B cell (primary cell): Measurements from ENCODE around the gene TDRKH.

Experiments
- CTCF ChIP-seq: fragments of 200-600 bp; IDR thresholded peaks from one replicate; pipeline ENCODE4 v1.8.0; 2022; ENCODE audit warnings: antibody characterized with exemption, mild to moderate bottlenecking
- EZH2 ChIP-seq: IDR thresholded peaks from 2 replicates; pipeline ENCODE4 v1.6.1; 2012; ENCODE audit warnings: borderline replicate concordance, low read depth, mild to moderate bottlenecking, moderate library complexity, low read length; ENCODE audit not compliant: insufficient read depth, poor library complexity, severe bottlenecking

- TF ChIP-seq CTCF (no peak), EZH2 (no peak)
Measured at GRCh38 chr1:151811181-151811580, 20.9 kb upstream of the TDRKH start.
